Amniotic stem cell (primary cell): ENCODE data around the gene CDKN1B.

Experiments
- DNase-seq: peaks from one replicate; lab custom pipeline; 2025; lab: John Stamatoyannopoulos, UW

CDKN1B gene

DNA sequence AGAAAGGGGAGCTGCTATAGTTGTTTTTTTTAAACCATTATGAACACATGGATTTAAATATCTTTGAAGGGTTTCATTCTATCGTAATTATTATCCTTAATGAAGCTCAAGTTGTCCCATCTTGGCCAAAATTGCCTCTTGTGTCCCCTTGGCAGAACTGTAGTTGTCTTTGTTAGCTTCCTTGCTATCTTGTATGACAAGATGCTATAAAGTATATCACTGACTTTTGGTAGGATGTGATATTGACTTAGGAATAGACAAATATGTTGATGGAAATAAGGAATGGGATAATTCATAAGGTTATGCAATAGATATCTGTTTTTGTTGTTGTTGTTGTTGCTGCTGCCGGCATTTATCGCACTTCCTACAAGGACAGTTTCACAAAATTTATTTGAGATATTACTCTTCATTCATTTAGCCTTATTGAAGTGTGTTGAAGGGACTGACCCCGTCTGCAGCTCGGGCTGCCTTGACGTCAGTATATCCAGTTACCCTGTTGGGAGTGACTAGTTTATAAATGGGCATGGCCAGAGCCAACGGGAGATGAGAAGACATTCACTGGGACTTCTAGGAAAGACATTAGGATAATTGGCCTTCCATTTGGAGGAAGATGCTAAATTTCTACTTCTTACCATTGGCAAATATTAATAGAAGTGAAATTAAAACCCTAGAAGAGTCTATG is 42.2 kb downstream of the CDKN1B start:
- DNase-seq = no peak

DNA sequence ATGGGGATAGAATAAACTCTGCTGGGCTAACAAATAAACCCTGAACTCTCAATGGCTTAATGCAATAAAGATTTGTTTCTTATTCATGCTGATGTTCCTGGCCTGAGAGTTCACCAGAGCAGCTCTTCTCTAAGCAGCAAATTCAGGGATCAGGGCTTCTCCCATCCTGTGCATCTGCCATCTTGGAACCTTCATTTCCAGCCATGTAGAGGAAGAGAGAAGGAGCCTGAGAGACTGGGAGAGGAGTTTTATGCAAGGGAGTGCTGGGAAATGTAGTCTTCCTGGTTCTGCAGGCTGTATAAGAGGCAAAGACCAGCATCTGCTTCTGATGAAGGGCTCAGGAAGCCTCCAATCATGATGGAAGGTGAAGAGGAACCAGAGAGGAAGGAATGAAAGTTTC is 47.7 kb downstream of the CDKN1B start:
- no peak for DNase-seq

DNA sequence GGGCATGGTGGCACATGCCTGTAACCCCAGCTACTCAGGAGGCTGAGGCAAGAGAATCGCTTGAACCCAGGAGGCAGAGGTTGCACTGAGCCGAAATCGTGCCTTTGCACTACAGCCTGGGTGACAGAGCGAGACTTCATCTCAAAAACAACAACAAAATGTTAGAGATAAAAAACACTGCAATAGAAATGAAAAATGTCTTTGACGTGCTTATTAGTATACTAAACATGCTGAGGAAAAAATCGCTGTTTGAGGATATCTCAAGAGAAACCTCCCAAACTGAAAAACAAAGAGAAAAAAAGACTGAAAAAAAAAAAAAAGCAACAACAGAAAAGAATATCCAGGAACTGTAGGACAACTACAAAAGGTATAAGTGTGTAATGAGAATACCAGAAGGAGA is 53.1 kb downstream of the CDKN1B start:
- no peak for DNase-seq
